Spleen (tissue), 11 donors: ENCODE results near the gene FXYD4. TPM values are rescaled to one million over a fixed set of nuclear protein-coding genes. Genes with fewer than 3 reads are reported as not detected.
"Not testable (repeated sequence)": the region's sequence is repeated elsewhere in the genome, so short reads cannot be mapped to it uniquely, and the experiment has no call there.

Experiments used
- DNase-seq: peaks from one replicate; pipeline ENCODE4 v3.0.0-alpha.2; 2020
- H3K27ac ChIP-seq, 8 donors: fragments of 200-600 bp; sonication (generic) in 7 of 8; 1 replicate in 4 of 8; 2 replicates in 4 of 8; pipeline versions ENCODE4 v1.5.0 to v1.8.0; 2016 to 2021; ENCODE audit warnings: inconsistent platforms in 4 of 8, mild to moderate bottlenecking in 4 of 8, moderate library complexity in 1 of 8
- H3K27me3 ChIP-seq, 7 donors: fragments of 200-600 bp; sonication (generic) in 6 of 7; replicated peaks in 1 of 7; 1 replicate in 4 of 7; 2 replicates in 3 of 7; pipeline versions ENCODE4 v1.5.0 to v1.8.0; 2016 to 2021; ENCODE audit warnings: inconsistent platforms in 3 of 7, mild to moderate bottlenecking in 1 of 7
- H3K36me3 ChIP-seq, 6 donors: fragments of 200-600 bp; sonication (generic) in 5 of 6; 1 replicate in 4 of 6; 2 replicates in 2 of 6; pipeline versions ENCODE4 v1.5.0 to v1.8.0; 2016 to 2021; ENCODE audit warnings: inconsistent platforms in 2 of 6
- H3K4me1 ChIP-seq, 6 donors: fragments of 200-600 bp; sonication (generic) in 5 of 6; 1 replicate in 3 of 6; 2 replicates in 3 of 6; pipeline versions ENCODE4 v1.5.0 to v1.8.0; 2016 to 2021; ENCODE audit warnings: inconsistent platforms in 3 of 6
- H3K4me3 ChIP-seq, 8 donors: fragments of 200-600 bp; sonication (generic) in 7 of 8; 1 replicate in 4 of 8; 2 replicates in 4 of 8; pipeline versions ENCODE4 v1.5.0 to v1.8.0; 2016 to 2021; ENCODE audit warnings: inconsistent platforms in 4 of 8, mild to moderate bottlenecking in 4 of 8, moderate library complexity in 2 of 8
- H3K9me3 ChIP-seq, 8 donors: fragments of 200-600 bp; sonication (generic) in 7 of 8; 1 replicate in 4 of 8; 2 replicates in 4 of 8; pipeline versions ENCODE4 v1.5.0 to v1.8.0; 2016 to 2021; ENCODE audit warnings: inconsistent platforms in 4 of 8
- POLR2A ChIP-seq, 3 donors: fragments of 450-650 bp; IDR thresholded peaks; one replicate each; pipeline ENCODE4 v1.5.1; 2017; ENCODE audit warnings: antibody characterized with exemption in 3 of 3, mild to moderate bottlenecking in 1 of 3
- POLR2AphosphoS5 ChIP-seq, 3 donors: sonication (generic); formaldehyde crosslinking; IDR thresholded peaks; one replicate each; pipeline ENCODE4 v1.5.1; 2017; ENCODE audit warnings: antibody characterized with exemption in 3 of 3
- WGBS, 5 donors: extraction: QIAGEN DNeasy Blood & Tissue Kit in 3 of 5; methylation state at CpG; one replicate each; pipeline versions ENCODE4 v1.1.5 to v1.1.7; 2013 to 2018; 5-methylcytosine and 5-hydroxymethylcytosine counted together
- intact Hi-C: fragments of 100-400 bp; cut with DNase I; formaldehyde crosslinking; loops from one replicate; pipeline ENCODE4 v1.15.0; 2023; ENCODE audit warnings: low total_unique reads
- polyA plus RNA-seq, 3 donors: library from polyadenylated mRNA; stranded (reverse); fragments of 200-250 nt; gene quantifications; one replicate each; pipeline ENCODE4 v1.2.1, GENCODE V29; 2013
- total RNA-seq, 7 donors: library from RNA; depleted of rRNA in 3 of 7; stranded (reverse); fragments of >200 nt in 3 of 7; fragmentation: NEBNext Ultra II Directional in 4 of 7; extraction: Animal tissue kit (Norgen Biotek cat#: 25700) in 4 of 7; gene quantifications; one replicate each; pipeline versions ENCODE4 v1.1.0 to v1.2.1, GENCODE V29; 2016 to 2021
- TF ChIP-seq, protein P1 (sequence below), 11 experiments: fragments of 200-600 bp in 7 of 11; fragments of 450-650 bp in 4 of 11; sonication (generic) in 4 of 11; IDR thresholded peaks in 8 of 11; conservative IDR thresholded peaks in 3 of 11; 1 replicate in 7 of 11; 2 replicates in 4 of 11; pipeline versions ENCODE4 v1.4.0 to v1.8.0; 2016 to 2021; ENCODE audit warnings: antibody characterized with exemption in 11 of 11, inconsistent platforms in 4 of 11, mild to moderate bottlenecking in 1 of 11
- donor health status: healthy with polysubstance abuse.
- donor health status: DM: no; HTN: no; CAD: no; lungs with moderate emphysema.
- donor health status: DM: no; HTN: no; CAD: no.
- donor health status: Bipolar disorder and iron deficiency.
- donor health status: healthy.
- donor health status: DM: no; HTN: no; CAD: no.
- donor health status: DM: yes; HTN: yes; CAD: no.

The FXYD4 gene
- total and polyA plus RNA-seq, 10 donors = 0.20 TPM; not detected in 9

DNA sequence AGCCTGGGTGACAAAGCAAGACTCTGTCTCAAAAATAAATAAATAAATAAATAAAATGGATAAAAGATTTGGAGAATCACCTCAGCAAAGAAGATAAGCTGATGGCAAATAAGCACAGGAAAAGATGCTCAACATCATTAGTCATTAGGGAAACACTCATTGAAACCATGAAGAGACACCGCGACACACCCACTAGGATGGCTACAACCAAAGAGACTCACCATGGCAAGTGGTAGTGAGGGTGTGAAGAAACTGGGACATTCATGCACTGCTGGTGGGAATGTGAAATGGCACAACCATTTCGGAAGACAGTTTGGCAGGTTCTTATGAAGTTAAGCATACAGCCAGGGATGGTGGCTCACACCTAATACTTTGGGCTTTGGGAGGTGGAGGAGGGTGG lies 37.8 kb upstream of the FXYD4 start:
- intact Hi-C loops = no loop called here
- H3K4me3 ChIP-seq = no peak overlapping the region
- 84 to 99% (median 96%) methylated on average over 3 of the region's 3 CpGs for WGBS, 5 donors

DNA sequence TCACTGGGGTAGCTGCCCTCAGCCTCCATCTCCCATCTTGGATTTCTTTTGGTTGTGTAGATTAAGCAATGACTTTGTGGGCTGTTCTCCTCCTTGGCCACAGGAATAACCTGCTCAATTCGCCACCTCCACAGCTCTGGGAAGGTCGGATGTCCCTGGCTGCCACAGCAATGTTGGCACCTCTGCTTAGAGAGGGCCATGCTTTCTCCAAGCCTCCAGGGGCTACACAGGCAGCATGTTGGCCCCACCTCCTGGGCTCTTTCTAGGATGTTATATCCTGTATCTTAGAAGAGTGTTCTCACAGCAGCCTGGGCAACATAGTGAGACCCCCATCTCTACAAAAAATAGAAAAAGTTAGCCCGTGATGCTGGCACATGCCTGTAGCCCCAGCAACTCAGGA lies 35.4 kb upstream of the FXYD4 start:
- DNase-seq = no peak
- H3K27me3 ChIP-seq = peaks cover 0 to 15% (median 0%) of the 10 kb centered on the region in 7 donors
- no peak overlapping the region for H3K27ac ChIP-seq
- TF ChIP-seq POLR2AphosphoS5 (IDR thresholded peaks at IDR 0.05) = no peak
- no peak for TF ChIP-seq POLR2A (IDR thresholded peaks at IDR 0.05)
- no peak overlapping the region for H3K4me3 ChIP-seq
- peaks cover 0 to 53% (median 22%) of the 10 kb centered on the region in 6 donors for H3K4me1 ChIP-seq
- intact Hi-C loops = no loop called here
- 68 to 94% (median 81%) methylated on average over 3 of the region's 3 CpGs for WGBS, 5 donors
- H3K36me3 ChIP-seq = no peaks in the 10 kb centered on the region
- no peaks in the 10 kb centered on the region for H3K9me3 ChIP-seq

More for the DNA sequence above, 37.8 kb upstream of the FXYD4 start:
- Histone ChIP-seq H3K27ac (no peak overlapping the region), H3K27me3 (peaks cover 0 to 7% (median 0%) of the 10 kb centered on the region in 7 donors), H3K9me3 (no peaks in the 10 kb centered on the region), H3K36me3 (no peaks in the 10 kb centered on the region), H3K4me1 (peaks cover 0 to 34% (median 15%) of the 10 kb centered on the region in 6 donors)
- TF ChIP-seq, protein P1, sequence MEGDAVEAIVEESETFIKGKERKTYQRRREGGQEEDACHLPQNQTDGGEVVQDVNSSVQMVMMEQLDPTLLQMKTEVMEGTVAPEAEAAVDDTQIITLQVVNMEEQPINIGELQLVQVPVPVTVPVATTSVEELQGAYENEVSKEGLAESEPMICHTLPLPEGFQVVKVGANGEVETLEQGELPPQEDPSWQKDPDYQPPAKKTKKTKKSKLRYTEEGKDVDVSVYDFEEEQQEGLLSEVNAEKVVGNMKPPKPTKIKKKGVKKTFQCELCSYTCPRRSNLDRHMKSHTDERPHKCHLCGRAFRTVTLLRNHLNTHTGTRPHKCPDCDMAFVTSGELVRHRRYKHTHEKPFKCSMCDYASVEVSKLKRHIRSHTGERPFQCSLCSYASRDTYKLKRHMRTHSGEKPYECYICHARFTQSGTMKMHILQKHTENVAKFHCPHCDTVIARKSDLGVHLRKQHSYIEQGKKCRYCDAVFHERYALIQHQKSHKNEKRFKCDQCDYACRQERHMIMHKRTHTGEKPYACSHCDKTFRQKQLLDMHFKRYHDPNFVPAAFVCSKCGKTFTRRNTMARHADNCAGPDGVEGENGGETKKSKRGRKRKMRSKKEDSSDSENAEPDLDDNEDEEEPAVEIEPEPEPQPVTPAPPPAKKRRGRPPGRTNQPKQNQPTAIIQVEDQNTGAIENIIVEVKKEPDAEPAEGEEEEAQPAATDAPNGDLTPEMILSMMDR (IDR thresholded peaks at IDR 0.05 in 8 of 11, conservative IDR thresholded peaks at IDR 0.05 in 3 of 11) = no peak
- TF ChIP-seq POLR2A (IDR thresholded peaks at IDR 0.05) = no peak
- no peak for TF ChIP-seq POLR2AphosphoS5 (IDR thresholded peaks at IDR 0.05)
- DNase-seq = no peak

DNA sequence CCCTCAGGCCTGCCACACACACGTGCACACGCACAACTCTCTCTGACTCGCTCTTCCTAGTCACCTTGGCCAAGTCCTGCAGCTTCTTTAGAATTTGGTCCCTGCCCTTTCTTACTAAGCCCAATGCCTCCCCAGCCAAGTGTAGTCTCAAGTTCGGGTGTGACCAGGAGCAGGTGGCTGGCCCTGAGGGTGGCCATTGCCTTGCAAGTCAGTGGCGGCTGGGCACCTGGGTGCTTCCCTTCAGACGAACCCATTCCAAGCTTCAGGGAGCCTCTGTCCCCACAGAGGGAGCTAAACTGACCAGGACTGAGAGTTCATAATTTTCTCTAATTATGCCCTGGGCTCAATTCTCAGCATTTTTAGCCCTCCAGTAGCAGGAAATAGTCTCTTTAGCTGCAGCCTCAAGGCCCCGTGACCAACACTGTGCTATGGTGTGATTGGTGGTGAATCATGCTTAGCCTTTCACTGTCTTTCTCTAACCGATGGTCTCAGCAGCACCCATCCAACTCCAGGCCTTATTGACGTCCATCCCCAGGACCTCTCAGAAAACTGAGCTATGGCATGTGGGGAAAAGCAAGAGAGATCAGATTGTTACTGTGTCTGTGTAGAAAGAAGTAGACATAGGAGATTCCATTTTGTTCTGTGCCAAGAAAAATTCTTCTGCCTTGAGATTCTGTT lies 34.7 kb upstream of the FXYD4 start:
- H3K27me3 ChIP-seq = peaks cover 0 to 15% (median 0%) of the 10 kb centered on the region in 7 donors
- H3K4me3 ChIP-seq = no peak overlapping the region
- TF ChIP-seq, protein P1 (IDR thresholded peaks at IDR 0.05 in 8 of 11, conservative IDR thresholded peaks at IDR 0.05 in 3 of 11) = no peak
- no peak for TF ChIP-seq POLR2AphosphoS5 (IDR thresholded peaks at IDR 0.05)
- TF ChIP-seq POLR2A (IDR thresholded peaks at IDR 0.05) = no peak
- H3K27ac ChIP-seq = peak overlapping the region in 1 of 8 donors; percentile 10
- no peaks in the 10 kb centered on the region for H3K36me3 ChIP-seq
- no peaks in the 10 kb centered on the region for H3K9me3 ChIP-seq
- H3K4me1 ChIP-seq = peaks cover 0 to 50% (median 18%) of the 10 kb centered on the region in 6 donors
- intact Hi-C loops = no loop called here
- WGBS, 5 donors = 73 to 85% (median 82%) methylated on average over 9 of the region's 9 CpGs
- no peak for DNase-seq

DNA sequence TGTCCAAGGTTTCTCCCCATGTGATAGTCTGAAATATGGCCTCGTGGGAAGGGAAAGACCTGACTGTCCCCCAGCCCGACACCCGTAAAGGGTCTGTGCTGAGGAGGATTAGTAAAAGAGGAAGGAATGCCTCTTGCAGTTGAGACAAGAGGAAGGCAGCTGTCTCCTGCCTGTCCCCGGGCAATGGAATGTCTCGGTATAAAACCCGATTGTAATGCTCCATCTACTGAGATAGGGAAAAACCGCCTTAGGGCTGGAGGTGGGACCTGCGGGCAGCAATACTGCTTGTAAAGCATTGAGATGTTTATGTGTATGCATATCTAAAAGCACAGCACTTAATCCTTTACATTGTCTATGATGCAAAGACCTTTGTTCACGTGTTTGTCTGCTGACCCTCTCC lies 33.9 kb upstream of the FXYD4 start:
- H3K27ac ChIP-seq, H3K9me3 ChIP-seq, intact Hi-C loops, H3K36me3 ChIP-seq, H3K4me3 ChIP-seq, DNase-seq: not testable (repeated sequence)
- Histone ChIP-seq H3K27me3 (peaks cover 0 to 15% (median 0%) of the 10 kb centered on the region in 7 donors), H3K4me1 (peaks cover 0 to 42% (median 15%) of the 10 kb centered on the region in 6 donors)
- WGBS, 5 donors = 20 to 35% (median 28%) methylated on average over 5 to 9 of the region's 9 CpGs

DNA sequence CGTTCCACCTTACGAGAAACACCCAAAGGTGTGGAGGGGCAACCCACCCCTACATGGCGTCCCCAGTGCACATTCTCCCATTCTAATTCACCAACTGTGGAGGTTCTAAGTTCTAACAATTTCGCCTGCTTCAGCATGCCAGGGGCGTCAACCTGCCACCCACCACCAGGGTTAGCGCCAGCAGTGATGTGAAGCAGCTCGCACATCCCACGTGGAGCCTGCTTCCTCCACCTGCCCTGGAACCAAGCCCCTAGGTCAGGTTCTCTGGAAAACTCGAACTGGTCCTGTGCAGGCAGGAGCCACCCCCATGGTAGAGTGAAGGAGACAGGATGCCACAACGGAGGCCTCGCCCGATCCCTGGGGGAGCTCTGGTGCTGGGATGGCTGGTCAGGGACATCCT lies 33.3 kb upstream of the FXYD4 start:
- WGBS, 5 donors = 75 to 81% (median 76%) methylated on average over 11 to 12 of the region's 12 CpGs
- H3K4me3 ChIP-seq = no peak overlapping the region
- TF ChIP-seq, protein P1 (IDR thresholded peaks at IDR 0.05 in 8 of 11, conservative IDR thresholded peaks at IDR 0.05 in 3 of 11) = no peak
- TF ChIP-seq POLR2AphosphoS5 (IDR thresholded peaks at IDR 0.05) = peak in 1 of 3 donors; percentile 27
- no peak overlapping the region for H3K27ac ChIP-seq
- H3K9me3 ChIP-seq = no peaks in the 10 kb centered on the region
- intact Hi-C loops = no loop called here
- peaks cover 0 to 36% (median 14%) of the 10 kb centered on the region in 6 donors for H3K4me1 ChIP-seq
- no peaks in the 10 kb centered on the region for H3K36me3 ChIP-seq
- peaks cover 0 to 15% (median 0%) of the 10 kb centered on the region in 7 donors for H3K27me3 ChIP-seq
- DNase-seq = no peak
